ENCODE measurements around the gene PCF11. TPM values are rescaled to one million over a fixed set of nuclear protein-coding genes. Genes with fewer than 3 reads are reported as not detected.

PCF11 gene

DNA sequence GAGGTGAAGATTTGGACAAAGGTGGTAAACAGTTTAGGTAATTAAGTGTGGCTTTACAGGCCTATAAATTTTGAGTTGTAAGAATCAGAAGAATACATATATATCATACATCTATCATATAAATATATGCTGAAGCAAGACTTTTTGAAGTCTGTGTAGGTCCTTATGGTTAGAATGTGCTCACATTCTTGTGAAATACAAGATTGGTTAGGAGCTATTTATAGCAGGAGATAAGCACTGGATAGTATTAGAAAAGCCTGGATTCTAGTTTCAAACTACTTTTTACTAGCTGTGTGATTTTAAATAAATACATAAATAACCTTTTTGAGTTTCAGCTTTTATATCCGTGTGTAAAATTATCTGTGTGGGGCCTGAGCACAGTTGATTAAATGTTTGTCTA is 78.9 kb downstream of the PCF11 start:
- DNase-seq, result peak; percentile 45
- no peak overlapping the region for H3K23ac ChIP-seq (ENCODE audit: low read length in 2 of 2)

More for the DNA sequence above, 78.9 kb downstream of the PCF11 start:
- no peak overlapping the region for H3K9ac ChIP-seq (ENCODE audit: low read length)
- H3K79me1 ChIP-seq (replicated peaks; ENCODE audit: low read length, poor library complexity, severe bottlenecking), result no peaks in the 10 kb centered on the region
- H2AK5ac ChIP-seq (ENCODE audit: low read length, severe bottlenecking), result no peak overlapping the region
- H3K4ac ChIP-seq (ENCODE audit: low read depth in 1 of 2, low read length in 2 of 2), result no peak overlapping the region
- H3K36me3 ChIP-seq (ENCODE audit: control insufficient read depth in 1 of 2, insufficient read depth in 2 of 2, low read depth in 1 of 2, low read length in 2 of 2), result peaks cover 0 to 6% of the 10 kb centered on the region in 2 experiments
- no peak overlapping the region for H2AFZ ChIP-seq (ENCODE audit: low read depth, low read length)
- H3K27me3 ChIP-seq (ENCODE audit: control insufficient read depth in 1 of 2, insufficient read depth in 1 of 2, low read length in 2 of 2), result no peaks in the 10 kb centered on the region
- no peak overlapping the region for H3K18ac ChIP-seq (ENCODE audit: low read depth in 1 of 2, low read length in 2 of 2)
- H2BK15ac ChIP-seq (ENCODE audit: low read depth, poor library complexity, severe bottlenecking), result no peak overlapping the region
- no peaks in the 10 kb centered on the region for H3K4me1 ChIP-seq (ENCODE audit: control insufficient read depth, insufficient read depth, low read depth, low read length)
- no peak overlapping the region for H4K8ac ChIP-seq (ENCODE audit: low read length)
- H3K27ac ChIP-seq (ENCODE audit: low read length, poor library complexity, severe bottlenecking), result no peak overlapping the region
- H3K4me2 ChIP-seq (ENCODE audit: low read length, poor library complexity, severe bottlenecking), result no peak overlapping the region
- no peak overlapping the region for H2BK120ac ChIP-seq (ENCODE audit: low read depth, low read length)
- no peaks in the 10 kb centered on the region for H3K9me3 ChIP-seq (ENCODE audit: control insufficient read depth, low read length)
- no peak overlapping the region for H3K14ac ChIP-seq (ENCODE audit: low read length in 2 of 2)
- H2BK5ac ChIP-seq (ENCODE audit: low read depth, low read length, poor library complexity, severe bottlenecking), result no peak overlapping the region
- WGBS, result 100% methylated on average over 1 of the region's 1 CpG
- no peak overlapping the region for H4K91ac ChIP-seq (ENCODE audit: low read length)
- H2BK12ac ChIP-seq (ENCODE audit: low read length in 2 of 2), result no peak overlapping the region
- no peak overlapping the region for H3K4me3 ChIP-seq (ENCODE audit: insufficient read depth in 1 of 2, low read depth in 1 of 2, low read length in 2 of 2)

Small RNA genes lying within 50 kb of the gene (small RNA-seq; reads per million reads assigned to genes)
- not detected for gene AP000873.5 (ENCODE audit: low read depth)

All from mesenchymal stem cell (in vitro differentiated cells and primary cell).